Tibial nerve (tissue), 4 donors: ENCODE measurements around the gene UTP4. TPM values are rescaled to one million over a fixed set of nuclear protein-coding genes. Genes with fewer than 3 reads are reported as not detected.
"Not testable (repeated sequence)": the region's sequence is repeated elsewhere in the genome, so short reads cannot be mapped to it uniquely, and the experiment has no call there.

Source experiments
- DNase-seq, 2 donors: peaks; one replicate each; pipeline ENCODE4 v3.0.0-alpha.2; 2019; ENCODE audit warnings: low spot score in 2 of 2
- H3K27ac ChIP-seq, 4 donors: fragments of 200-600 bp; sonication (generic) in 3 of 4; one replicate each; pipeline ENCODE4 v1.5.1; 2017 to 2019; ENCODE audit warnings: mild to moderate bottlenecking in 1 of 4
- H3K27me3 ChIP-seq, 2 donors: fragments of 200-600 bp; sonication (generic) in 1 of 2; one replicate each; pipeline versions ENCODE4 v1.5.1 to v1.6.0; 2017 to 2019
- H3K36me3 ChIP-seq, 3 donors: fragments of 200-600 bp; sonication (generic); one replicate each; pipeline ENCODE4 v1.5.1; 2018 to 2019
- H3K4me1 ChIP-seq, 4 donors: fragments of 200-600 bp; sonication (generic) in 3 of 4; one replicate each; pipeline ENCODE4 v1.5.1; 2017 to 2019
- H3K4me3 ChIP-seq, 4 donors: fragments of 200-600 bp; sonication (generic) in 3 of 4; one replicate each; pipeline ENCODE4 v1.5.1; 2017 to 2019; ENCODE audit warnings: mild to moderate bottlenecking in 1 of 4, moderate library complexity in 1 of 4
- H3K9me3 ChIP-seq, 4 donors: fragments of 200-600 bp; sonication (generic) in 3 of 4; one replicate each; pipeline ENCODE4 v1.5.1; 2017 to 2019
- EP300 ChIP-seq, 2 donors: sonication (generic); formaldehyde crosslinking; IDR thresholded peaks; one replicate each; pipeline ENCODE4 v1.6.1; 2017; ENCODE audit warnings: antibody characterized with exemption in 2 of 2, mild to moderate bottlenecking in 1 of 2
- POLR2A ChIP-seq, 2 donors: fragments of 450-650 bp; IDR thresholded peaks; one replicate each; pipeline ENCODE4 v1.6.1; 2017; ENCODE audit warnings: antibody characterized with exemption in 2 of 2, mild to moderate bottlenecking in 2 of 2, moderate library complexity in 2 of 2
- WGBS, 2 donors: methylation state at CpG; one replicate each; pipeline ENCODE4 v1.1.5; 2018; 5-methylcytosine and 5-hydroxymethylcytosine counted together
- total RNA-seq, 4 donors: library from RNA; depleted of rRNA; stranded (reverse); fragments of >200 nt; gene quantifications; one replicate each; pipeline ENCODE4 v1.1.0, GENCODE V29; 2016
- TF ChIP-seq, protein P1 (sequence below), 5 experiments: fragments of 200-600 bp in 3 of 5; fragments of 450-650 bp in 2 of 5; sonication (generic) in 3 of 5; IDR thresholded peaks; one replicate each; pipeline ENCODE4 v1.5.1; 2016 to 2019; ENCODE audit warnings: antibody characterized with exemption in 5 of 5, mild to moderate bottlenecking in 3 of 5, moderate library complexity in 2 of 5

The UTP4 gene
- total RNA-seq, 4 donors from 2014 or later = 17.6 to 48.0 (median 24.1) TPM

- TF ChIP-seq POLR2A (IDR thresholded peaks at IDR 0.05) (no peak), EP300 (IDR thresholded peaks at IDR 0.05) (no peak)
- TF ChIP-seq, protein P1, sequence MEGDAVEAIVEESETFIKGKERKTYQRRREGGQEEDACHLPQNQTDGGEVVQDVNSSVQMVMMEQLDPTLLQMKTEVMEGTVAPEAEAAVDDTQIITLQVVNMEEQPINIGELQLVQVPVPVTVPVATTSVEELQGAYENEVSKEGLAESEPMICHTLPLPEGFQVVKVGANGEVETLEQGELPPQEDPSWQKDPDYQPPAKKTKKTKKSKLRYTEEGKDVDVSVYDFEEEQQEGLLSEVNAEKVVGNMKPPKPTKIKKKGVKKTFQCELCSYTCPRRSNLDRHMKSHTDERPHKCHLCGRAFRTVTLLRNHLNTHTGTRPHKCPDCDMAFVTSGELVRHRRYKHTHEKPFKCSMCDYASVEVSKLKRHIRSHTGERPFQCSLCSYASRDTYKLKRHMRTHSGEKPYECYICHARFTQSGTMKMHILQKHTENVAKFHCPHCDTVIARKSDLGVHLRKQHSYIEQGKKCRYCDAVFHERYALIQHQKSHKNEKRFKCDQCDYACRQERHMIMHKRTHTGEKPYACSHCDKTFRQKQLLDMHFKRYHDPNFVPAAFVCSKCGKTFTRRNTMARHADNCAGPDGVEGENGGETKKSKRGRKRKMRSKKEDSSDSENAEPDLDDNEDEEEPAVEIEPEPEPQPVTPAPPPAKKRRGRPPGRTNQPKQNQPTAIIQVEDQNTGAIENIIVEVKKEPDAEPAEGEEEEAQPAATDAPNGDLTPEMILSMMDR (IDR thresholded peaks at IDR 0.05) = no peak
- peaks cover 0 to 87% (median 14%) of the 10 kb centered on the region in 3 donors for H3K36me3 ChIP-seq
- H3K4me1 ChIP-seq = no peaks in the 10 kb centered on the region
- no peak for DNase-seq
- H3K27me3 ChIP-seq = no peaks in the 10 kb centered on the region
- no peaks in the 10 kb centered on the region for H3K9me3 ChIP-seq
- 87 to 88% methylated on average over 5 of the region's 5 CpGs for WGBS, 2 donors
- H3K27ac ChIP-seq = no peak overlapping the region
- H3K4me3 ChIP-seq = no peak overlapping the region
These were observed 8.6 kb downstream of the UTP4 start for GRCh38 chr16:69141014-69141413.

- no peak for DNase-seq
- TF ChIP-seq, protein P1 (IDR thresholded peaks at IDR 0.05) = no peak
- TF ChIP-seq EP300 (IDR thresholded peaks at IDR 0.05) (no peak), POLR2A (IDR thresholded peaks at IDR 0.05) (no peak)
- no peak overlapping the region for H3K4me3 ChIP-seq
- H3K27me3 ChIP-seq = no peaks in the 10 kb centered on the region
- WGBS, 2 donors = 90 to 92% methylated on average over 4 of the region's 4 CpGs
- peaks cover 0 to 92% (median 14%) of the 10 kb centered on the region in 3 donors for H3K36me3 ChIP-seq
- H3K4me1 ChIP-seq = no peaks in the 10 kb centered on the region
- H3K27ac ChIP-seq = no peak overlapping the region
- no peaks in the 10 kb centered on the region for H3K9me3 ChIP-seq
These were observed 9.5 kb downstream of the UTP4 start for GRCh38 chr16:69141936-69142335.

DNA sequence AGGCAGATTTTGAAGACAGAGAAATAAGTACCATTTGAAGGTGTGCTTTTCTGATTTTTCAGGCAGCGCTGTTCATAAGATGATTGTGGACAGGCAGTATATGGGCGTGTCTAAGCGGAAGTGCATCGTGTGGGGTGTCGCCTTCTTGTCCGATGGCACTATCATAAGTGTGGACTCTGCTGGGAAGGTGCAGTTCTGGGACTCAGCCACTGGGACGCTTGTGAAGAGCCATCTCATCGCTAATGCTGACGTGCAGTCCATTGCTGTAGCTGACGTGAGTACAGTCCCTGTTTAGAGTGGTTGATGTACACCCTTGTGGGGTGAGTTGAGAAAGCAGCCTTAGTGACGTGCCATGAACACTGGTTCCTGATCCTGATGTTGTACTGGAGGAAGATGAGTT lies 10.7 kb downstream of the UTP4 start:
- Histone ChIP-seq H3K36me3 (peaks cover 0 to 94% (median 14%) of the 10 kb centered on the region in 3 donors), H3K9me3 (no peaks in the 10 kb centered on the region), H3K4me3 (no peak overlapping the region), H3K27me3 (no peaks in the 10 kb centered on the region), H3K4me1 (no peaks in the 10 kb centered on the region), H3K27ac (no peak overlapping the region)
- DNase-seq = no peak
- TF ChIP-seq, protein P1 (IDR thresholded peaks at IDR 0.05) = no peak
- no peak for TF ChIP-seq EP300 (IDR thresholded peaks at IDR 0.05)
- TF ChIP-seq POLR2A (IDR thresholded peaks at IDR 0.05) = no peak
- 87 to 90% methylated on average over 11 of the region's 11 CpGs for WGBS, 2 donors

- 77 to 80% methylated on average over 4 of the region's 4 CpGs for WGBS, 2 donors
- TF ChIP-seq EP300 (IDR thresholded peaks at IDR 0.05) = no peak
- TF ChIP-seq, protein P1 (IDR thresholded peaks at IDR 0.05) = no peak
- no peak for TF ChIP-seq POLR2A (IDR thresholded peaks at IDR 0.05)
These were observed 13.2 kb downstream of the UTP4 start for GRCh38 chr16:69145658-69146057.

DNA sequence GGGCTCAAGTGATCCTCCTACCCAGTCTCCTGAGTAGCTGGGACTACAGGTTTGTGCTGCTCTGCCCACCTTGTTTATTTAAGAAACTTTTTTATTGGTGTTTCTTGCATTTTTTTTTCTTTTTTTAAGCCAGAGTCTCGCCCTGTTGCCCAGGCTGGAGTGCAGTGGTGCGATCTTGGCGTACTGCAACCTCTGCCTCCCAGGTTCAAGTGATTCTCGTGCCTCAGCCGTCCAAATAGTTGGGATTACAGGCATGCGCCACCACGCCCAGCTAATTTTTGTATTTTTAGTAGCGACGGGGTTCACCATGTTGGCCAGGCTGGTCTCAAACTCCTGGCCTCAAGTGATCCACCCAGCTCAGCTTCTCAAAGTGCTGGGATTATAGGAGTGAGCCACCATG lies 17.2 kb downstream of the UTP4 start:
- H3K4me1 ChIP-seq, H3K9me3 ChIP-seq, DNase-seq, H3K4me3 ChIP-seq, H3K27ac ChIP-seq, H3K27me3 ChIP-seq: not testable (repeated sequence)
- WGBS, 2 donors = 78 to 81% methylated on average over 9 of the region's 9 CpGs
- H3K36me3 ChIP-seq = peaks cover 0 to 89% (median 3%) of the 10 kb centered on the region in 3 donors

More at GRCh38 chr16:69145658-69146057, 13.2 kb downstream of the UTP4 start:
- Histone ChIP-seq H3K27ac (no peak overlapping the region), H3K4me3 (no peak overlapping the region), H3K9me3 (no peaks in the 10 kb centered on the region), H3K4me1 (peaks cover 0 to 4% (median 0%) of the 10 kb centered on the region in 4 donors), H3K27me3 (no peaks in the 10 kb centered on the region), H3K36me3 (peaks cover 0 to 88% (median 12%) of the 10 kb centered on the region in 3 donors)
- DNase-seq = no peak
